ENCODE data around the gene MT1F. TPM values are rescaled to one million over a fixed set of nuclear protein-coding genes. Genes with fewer than 3 reads are reported as not detected.

Gene MT1F
- total RNA-seq, 1 experiment from 2014 or later: 7.3 TPM

- no peak for TF ChIP-seq ZNF274 (IDR thresholded peaks at IDR 0.05; ENCODE audit: low read depth, low read length)
- no peak for TF ChIP-seq SIN3A (IDR thresholded peaks at IDR 0.05; ENCODE audit: low read depth)
- no peak for TF ChIP-seq RAD21 (IDR thresholded peaks at IDR 0.05; ENCODE audit: low read depth)
- TF ChIP-seq SRF (IDR thresholded peaks at IDR 0.05; ENCODE audit: low read depth): no peak
- TF ChIP-seq POLR2A (IDR thresholded peaks at IDR 0.05; ENCODE audit: borderline replicate concordance, extremely low read depth, insufficient read depth, insufficient read length): no peak
- TF ChIP-seq EZH2 (IDR thresholded peaks at IDR 0.05): no peak
- no peak for TF ChIP-seq EZH2phosphoT487 (IDR thresholded peaks at IDR 0.05; ENCODE audit: borderline replicate concordance)
- TF ChIP-seq CBX3 (IDR thresholded peaks at IDR 0.05; ENCODE audit: low read depth): no peak
These were observed 37.5 kb downstream of the MT1F start (continued) for GRCh38 chr16:56695246-56695645.

DNA sequence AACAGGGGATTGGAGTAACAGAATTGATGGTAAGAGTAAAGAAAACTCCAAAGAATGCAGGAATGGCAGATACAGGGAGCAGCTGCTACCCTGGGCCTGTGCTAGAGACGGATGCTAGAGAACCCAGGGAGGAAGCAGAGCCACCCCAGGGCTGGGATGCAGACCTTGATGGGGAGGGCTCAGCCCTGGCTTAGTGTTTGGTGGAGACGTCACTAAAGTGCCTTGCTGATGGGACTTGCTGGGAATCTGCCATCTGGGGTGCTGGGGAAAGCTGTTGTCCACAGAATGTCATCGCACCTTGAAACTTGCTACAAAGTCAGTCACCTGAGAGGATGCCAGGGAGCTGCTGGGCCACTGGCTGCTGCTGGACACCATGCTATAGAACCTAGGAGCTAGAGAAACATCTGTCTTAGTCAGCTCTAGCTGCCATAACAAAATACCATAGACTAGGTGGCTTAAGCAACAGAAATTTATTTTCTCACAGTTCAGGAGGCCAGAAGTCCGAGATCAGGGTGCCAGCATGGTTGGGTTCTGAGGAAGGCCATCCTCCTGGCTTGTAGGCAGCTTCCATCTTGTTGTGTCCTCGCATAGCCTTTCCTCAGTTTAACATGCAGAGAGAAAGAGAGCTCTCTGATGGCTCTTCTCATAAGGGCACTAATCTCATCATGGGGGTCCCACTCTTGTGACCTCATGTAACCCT, 39.8 kb downstream of the MT1F start:
- H4K20me1 ChIP-seq (ENCODE audit: insufficient read depth): no peaks in the 10 kb centered on the region

More for the DNA sequence above, 39.8 kb downstream of the MT1F start:
- ChIA-PET POLR2A (interaction anchor here (1.1 kb wide), 1 partner anchor 15 kb away, joined by 3 read pairs; no protein-coding TSS in a partner anchor), CTCF (no interaction called here), RAD21 (ENCODE audit: low non-redundant PET in 1 of 2, low total read pairs in 2 of 2, uncharacterized antibody in 2 of 2, unreplicated experiment in 2 of 2) (no interaction called here)
- Histone ChIP-seq H3K27me3 (ENCODE audit: insufficient read depth, low read length) (no peaks in the 10 kb centered on the region), H3K4me3 (replicated peaks in 1 of 2; ENCODE audit: low read depth in 1 of 2, low read length in 2 of 2) (no peak overlapping the region), H3K9ac (ENCODE audit: low read length) (no peak overlapping the region), H2AFZ (ENCODE audit: low read depth, low read length, poor library complexity, severe bottlenecking) (no peak overlapping the region), H3K27ac (ENCODE audit: low read depth, low read length) (no peak overlapping the region), H3K9me2 (ENCODE audit: insufficient read depth) (no peaks in the 10 kb centered on the region), H3K79me2 (ENCODE audit: insufficient read depth, low read length) (no peaks in the 10 kb centered on the region), H3K4me2 (ENCODE audit: low read length) (no peak overlapping the region), H3K9me3 (ENCODE audit: control insufficient read depth in 1 of 2, insufficient read depth in 1 of 2, low read depth in 1 of 2, low read length in 2 of 2) (no peaks in the 10 kb centered on the region), H3K36me3 (ENCODE audit: control insufficient read depth in 1 of 2, insufficient read depth in 2 of 2, low read length in 2 of 2) (no peaks in the 10 kb centered on the region), H3K4me1 (ENCODE audit: control insufficient read depth in 1 of 2, insufficient read depth in 2 of 2, low read length in 2 of 2) (peaks cover 2 to 15% of the 10 kb centered on the region in 2 experiments; a peak in 3 of 4 replicates)
- TF ChIP-seq POLR2AphosphoS5 (IDR thresholded peaks at IDR 0.05; ENCODE audit: low read depth, low read length): no peak
- TF ChIP-seq, protein P1, sequence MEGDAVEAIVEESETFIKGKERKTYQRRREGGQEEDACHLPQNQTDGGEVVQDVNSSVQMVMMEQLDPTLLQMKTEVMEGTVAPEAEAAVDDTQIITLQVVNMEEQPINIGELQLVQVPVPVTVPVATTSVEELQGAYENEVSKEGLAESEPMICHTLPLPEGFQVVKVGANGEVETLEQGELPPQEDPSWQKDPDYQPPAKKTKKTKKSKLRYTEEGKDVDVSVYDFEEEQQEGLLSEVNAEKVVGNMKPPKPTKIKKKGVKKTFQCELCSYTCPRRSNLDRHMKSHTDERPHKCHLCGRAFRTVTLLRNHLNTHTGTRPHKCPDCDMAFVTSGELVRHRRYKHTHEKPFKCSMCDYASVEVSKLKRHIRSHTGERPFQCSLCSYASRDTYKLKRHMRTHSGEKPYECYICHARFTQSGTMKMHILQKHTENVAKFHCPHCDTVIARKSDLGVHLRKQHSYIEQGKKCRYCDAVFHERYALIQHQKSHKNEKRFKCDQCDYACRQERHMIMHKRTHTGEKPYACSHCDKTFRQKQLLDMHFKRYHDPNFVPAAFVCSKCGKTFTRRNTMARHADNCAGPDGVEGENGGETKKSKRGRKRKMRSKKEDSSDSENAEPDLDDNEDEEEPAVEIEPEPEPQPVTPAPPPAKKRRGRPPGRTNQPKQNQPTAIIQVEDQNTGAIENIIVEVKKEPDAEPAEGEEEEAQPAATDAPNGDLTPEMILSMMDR (IDR thresholded peaks at IDR 0.05 in 2 of 3, conservative IDR thresholded peaks at IDR 0.05 in 1 of 3; ENCODE audit: borderline replicate concordance in 1 of 3, insufficient read depth in 1 of 3, low read depth in 2 of 3, low read length in 2 of 3): no peak
- TF ChIP-seq ELF1 (IDR thresholded peaks at IDR 0.05; ENCODE audit: borderline replicate concordance, low read depth): no peak
- TF ChIP-seq JUND (IDR thresholded peaks at IDR 0.05): no peak
- TF ChIP-seq CEBPB (IDR thresholded peaks at IDR 0.05; ENCODE audit: low read depth): no peak
- no peak for TF ChIP-seq SRF (IDR thresholded peaks at IDR 0.05; ENCODE audit: low read depth)
- no peak for TF ChIP-seq YY1 (IDR thresholded peaks at IDR 0.05; ENCODE audit: extremely low read depth, insufficient replicate concordance, low read depth, low read length)
- TF ChIP-seq EZH2phosphoT487 (IDR thresholded peaks at IDR 0.05; ENCODE audit: borderline replicate concordance): no peak
- no peak for TF ChIP-seq SP1 (IDR thresholded peaks at IDR 0.05; ENCODE audit: low read depth)
- no peak for TF ChIP-seq ZNF274 (IDR thresholded peaks at IDR 0.05; ENCODE audit: low read depth, low read length)
- no peak for TF ChIP-seq TCF7L2 (IDR thresholded peaks at IDR 0.05; ENCODE audit: borderline replicate concordance, extremely low read depth, insufficient read depth, insufficient read length)
- no peak for TF ChIP-seq ZFX (IDR thresholded peaks at IDR 0.05)
- no peak for TF ChIP-seq POLR2A (IDR thresholded peaks at IDR 0.05; ENCODE audit: borderline replicate concordance, extremely low read depth, insufficient read depth, insufficient read length)
- no peak for TF ChIP-seq MAX (IDR thresholded peaks at IDR 0.05)
- TF ChIP-seq EGR1 (IDR thresholded peaks at IDR 0.05; ENCODE audit: low read depth): no peak
- TF ChIP-seq, protein P2, sequence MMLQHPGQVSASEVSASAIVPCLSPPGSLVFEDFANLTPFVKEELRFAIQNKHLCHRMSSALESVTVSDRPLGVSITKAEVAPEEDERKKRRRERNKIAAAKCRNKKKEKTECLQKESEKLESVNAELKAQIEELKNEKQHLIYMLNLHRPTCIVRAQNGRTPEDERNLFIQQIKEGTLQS (IDR thresholded peaks at IDR 0.05): no peak
- no peak for TF ChIP-seq CBX3 (IDR thresholded peaks at IDR 0.05; ENCODE audit: low read depth)
- TF ChIP-seq EZH2 (IDR thresholded peaks at IDR 0.05): no peak
- no peak for TF ChIP-seq FOSL1 (IDR thresholded peaks at IDR 0.05; ENCODE audit: low read depth)
- no peak for TF ChIP-seq SIN3A (IDR thresholded peaks at IDR 0.05; ENCODE audit: low read depth)
- intact Hi-C loops (cut with micrococcal nuclease): no loop called here
- no peak for DNase-seq (ENCODE audit: low read depth, low spot score)
- BruUV-seq (replicated peaks): no TSS peak
- no peak for ATAC-seq

Measured in HCT116 (cell line).